Stomach (tissue), 9 donors: Measurements from ENCODE around the gene MLXIP. TPM values are rescaled to one million over a fixed set of nuclear protein-coding genes. Genes with fewer than 3 reads are reported as not detected.

Experiments
- DNase-seq, 2 donors: peaks; one replicate each; pipeline versions ENCODE4 v3.0.0 to v3.0.0-alpha.2; 2013 to 2019
- H3K27ac ChIP-seq, 5 donors: fragments of 200-600 bp in 4 of 5; sonication (generic) in 4 of 5; one replicate each; pipeline ENCODE4 v1.5.1; 2013 to 2019; ENCODE audit warnings: mild to moderate bottlenecking in 1 of 5, moderate library complexity in 1 of 5
- H3K27me3 ChIP-seq, 3 donors: fragments of 200-600 bp; sonication (generic); one replicate each; pipeline ENCODE4 v1.5.1; 2017 to 2019; ENCODE audit warnings: mixed run types in 1 of 3
- H3K36me3 ChIP-seq, 4 donors: fragments of 200-600 bp; sonication (generic); 1 replicate in 3 of 4; 2 replicates in 1 of 4; pipeline ENCODE4 v1.5.1; 2016 to 2019
- H3K4me1 ChIP-seq, 4 donors: fragments of 200-600 bp; sonication (generic); one replicate each; pipeline ENCODE4 v1.5.1; 2016 to 2019
- H3K4me3 ChIP-seq, 4 donors: fragments of 200-600 bp; sonication (generic) in 3 of 4; one replicate each; pipeline ENCODE4 v1.5.1; 2016 to 2019; ENCODE audit warnings: mild to moderate bottlenecking in 1 of 4
- H3K9me3 ChIP-seq, 4 donors: fragments of 200-600 bp; sonication (generic); one replicate each; pipeline ENCODE4 v1.5.1; 2016 to 2019
- EP300 ChIP-seq: sonication (generic); formaldehyde crosslinking; IDR thresholded peaks from one replicate; pipeline ENCODE4 v1.6.1; 2017; ENCODE audit warnings: antibody characterized with exemption
- POLR2A ChIP-seq, 4 donors: fragments of 450-650 bp; IDR thresholded peaks; one replicate each; pipeline ENCODE4 v1.6.1; 2016; ENCODE audit warnings: antibody characterized with exemption in 4 of 4, control low read depth in 2 of 4, mild to moderate bottlenecking in 1 of 4, moderate library complexity in 1 of 4
- POLR2AphosphoS5 ChIP-seq, 3 donors: sonication (generic); formaldehyde crosslinking; IDR thresholded peaks; one replicate each; pipeline ENCODE4 v1.6.1; 2016; ENCODE audit warnings: antibody characterized with exemption in 3 of 3
- WGBS, 5 donors: extraction: QIAGEN DNeasy Blood & Tissue Kit in 3 of 5; methylation state at CpG; one replicate each; pipeline versions ENCODE4 v1.1.5 to v1.1.7; 2013 to 2018; 5-methylcytosine and 5-hydroxymethylcytosine counted together
- intact Hi-C: fragments of 100-400 bp; cut with DNase I; formaldehyde crosslinking; loops from one replicate; pipeline ENCODE4 v1.15.1; 2023; ENCODE audit warnings: low total_unique reads
- polyA plus RNA-seq, 3 donors: library from polyadenylated mRNA; stranded (reverse); fragments of 200-250 nt; gene quantifications; one replicate each; pipeline ENCODE4 v1.2.3, GENCODE V29; 2013
- total RNA-seq, 5 donors: library from RNA; depleted of rRNA; stranded (reverse); fragments of >200 nt; gene quantifications; one replicate each; pipeline versions ENCODE4 v1.1.0 to v1.2.3, GENCODE V29; 2014 to 2016
- TF ChIP-seq, protein P1 (sequence below), 7 experiments: fragments of 450-650 bp in 4 of 7; fragments of 200-600 bp in 3 of 7; sonication (generic) in 3 of 7; IDR thresholded peaks; one replicate each; pipeline ENCODE4 v1.5.1; 2016 to 2019; ENCODE audit warnings: antibody characterized with exemption in 7 of 7, control low read depth in 2 of 7, mild to moderate bottlenecking in 1 of 7
- donor health status: healthy with polysubstance abuse.
- donor health status: Bipolar disorder and iron deficiency.
- donor health status: healthy.

MLXIP gene
- total and polyA plus RNA-seq, 8 donors, result 12.3 to 140 (median 34.8) TPM

DNA sequence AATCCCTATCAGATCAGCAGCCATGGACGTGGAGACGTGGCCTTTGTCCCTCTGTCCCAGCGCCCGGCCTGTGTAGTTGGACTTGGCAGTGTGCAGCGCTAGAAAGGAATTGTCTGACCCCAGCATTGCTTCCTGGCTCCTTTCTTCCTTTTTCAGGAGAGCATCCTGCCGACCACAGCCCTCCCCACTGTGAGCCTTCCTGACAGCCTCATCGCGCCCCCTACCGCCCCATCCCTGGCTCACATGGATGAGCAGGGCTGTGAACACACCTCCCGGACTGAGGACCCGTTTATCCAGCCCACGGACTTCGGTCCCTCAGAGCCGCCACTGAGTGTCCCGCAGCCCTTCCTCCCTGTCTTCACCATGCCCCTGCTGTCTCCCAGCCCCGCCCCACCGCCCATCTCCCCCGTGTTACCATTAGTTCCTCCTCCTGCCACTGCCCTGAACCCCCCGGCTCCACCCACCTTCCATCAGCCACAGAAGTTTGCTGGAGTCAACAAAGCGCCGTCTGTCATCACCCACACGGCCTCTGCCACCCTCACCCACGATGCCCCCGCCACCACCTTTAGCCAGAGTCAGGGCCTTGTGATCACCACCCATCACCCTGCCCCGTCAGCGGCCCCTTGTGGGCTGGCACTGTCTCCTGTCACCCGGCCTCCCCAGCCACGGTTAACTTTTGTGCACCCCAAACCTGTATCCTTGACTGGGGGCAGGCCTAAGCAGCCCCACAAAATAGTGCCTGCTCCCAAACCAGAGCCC is 54.8 kb downstream of the MLXIP start:
- DNase-seq, result no peak
- intact Hi-C loops, result no loop called here

DNA sequence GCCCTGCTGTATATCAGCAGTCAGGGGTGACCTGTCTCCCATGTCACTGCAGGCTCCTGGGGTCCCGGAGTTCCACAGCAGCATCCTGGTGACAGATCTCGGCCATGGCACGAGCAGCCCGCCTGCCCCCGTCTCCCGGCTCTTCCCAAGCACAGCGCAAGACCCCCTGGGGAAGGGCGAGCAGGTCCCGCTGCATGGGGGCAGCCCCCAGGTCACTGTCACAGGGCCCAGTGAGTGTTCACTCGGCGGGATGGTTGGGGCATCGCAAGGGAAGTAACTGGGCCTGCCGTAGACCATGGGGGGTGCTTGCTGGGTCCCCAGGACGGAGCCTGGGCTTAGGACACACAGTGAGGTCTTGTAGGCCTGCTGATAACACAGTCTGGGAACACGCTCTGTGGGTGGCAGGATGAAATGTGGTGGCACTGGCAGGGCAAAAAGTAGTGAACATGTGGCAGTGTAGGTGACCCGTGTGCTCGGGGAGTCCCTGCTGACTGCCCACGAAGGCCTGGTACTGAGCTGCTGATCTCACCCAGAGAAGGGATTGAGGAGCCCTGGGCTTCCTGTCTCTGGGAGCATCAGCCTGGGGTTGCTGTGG is 57.0 kb downstream of the MLXIP start:
- 96 to 98% (median 97%) methylated on average over 9 to 18 of the region's 18 CpGs for WGBS, 5 donors
- TF ChIP-seq, protein P1, sequence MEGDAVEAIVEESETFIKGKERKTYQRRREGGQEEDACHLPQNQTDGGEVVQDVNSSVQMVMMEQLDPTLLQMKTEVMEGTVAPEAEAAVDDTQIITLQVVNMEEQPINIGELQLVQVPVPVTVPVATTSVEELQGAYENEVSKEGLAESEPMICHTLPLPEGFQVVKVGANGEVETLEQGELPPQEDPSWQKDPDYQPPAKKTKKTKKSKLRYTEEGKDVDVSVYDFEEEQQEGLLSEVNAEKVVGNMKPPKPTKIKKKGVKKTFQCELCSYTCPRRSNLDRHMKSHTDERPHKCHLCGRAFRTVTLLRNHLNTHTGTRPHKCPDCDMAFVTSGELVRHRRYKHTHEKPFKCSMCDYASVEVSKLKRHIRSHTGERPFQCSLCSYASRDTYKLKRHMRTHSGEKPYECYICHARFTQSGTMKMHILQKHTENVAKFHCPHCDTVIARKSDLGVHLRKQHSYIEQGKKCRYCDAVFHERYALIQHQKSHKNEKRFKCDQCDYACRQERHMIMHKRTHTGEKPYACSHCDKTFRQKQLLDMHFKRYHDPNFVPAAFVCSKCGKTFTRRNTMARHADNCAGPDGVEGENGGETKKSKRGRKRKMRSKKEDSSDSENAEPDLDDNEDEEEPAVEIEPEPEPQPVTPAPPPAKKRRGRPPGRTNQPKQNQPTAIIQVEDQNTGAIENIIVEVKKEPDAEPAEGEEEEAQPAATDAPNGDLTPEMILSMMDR (IDR thresholded peaks at IDR 0.05), result no peak
- TF ChIP-seq POLR2A (IDR thresholded peaks at IDR 0.05), result no peak
- TF ChIP-seq EP300, result no peak
- no peak for TF ChIP-seq POLR2AphosphoS5 (IDR thresholded peaks at IDR 0.05)
- Histone ChIP-seq H3K27me3 (no peaks in the 10 kb centered on the region), H3K27ac (peak overlapping the region in 1 of 5 donors; percentile 4), H3K4me1 (no peaks in the 10 kb centered on the region), H3K9me3 (no peaks in the 10 kb centered on the region), H3K4me3 (no peak overlapping the region), H3K36me3 (peaks cover 66 to 100% (median 98%) of the 10 kb centered on the region in 4 donors)
- no peak for DNase-seq
- intact Hi-C loops, result no loop called here

More for the DNA sequence above, 54.8 kb downstream of the MLXIP start:
- Histone ChIP-seq H3K36me3 (peaks cover 69 to 100% (median 99%) of the 10 kb centered on the region in 4 donors), H3K27ac (no peak overlapping the region), H3K4me3 (no peak overlapping the region), H3K27me3 (no peaks in the 10 kb centered on the region), H3K9me3 (no peaks in the 10 kb centered on the region), H3K4me1 (no peaks in the 10 kb centered on the region)
- TF ChIP-seq POLR2A (IDR thresholded peaks at IDR 0.05), result no peak
- no peak for TF ChIP-seq EP300
- TF ChIP-seq, protein P1 (IDR thresholded peaks at IDR 0.05), result no peak
- no peak for TF ChIP-seq POLR2AphosphoS5 (IDR thresholded peaks at IDR 0.05)
- 76 to 82% (median 78%) methylated on average over 27 to 28 of the region's 28 CpGs for WGBS, 5 donors

DNA sequence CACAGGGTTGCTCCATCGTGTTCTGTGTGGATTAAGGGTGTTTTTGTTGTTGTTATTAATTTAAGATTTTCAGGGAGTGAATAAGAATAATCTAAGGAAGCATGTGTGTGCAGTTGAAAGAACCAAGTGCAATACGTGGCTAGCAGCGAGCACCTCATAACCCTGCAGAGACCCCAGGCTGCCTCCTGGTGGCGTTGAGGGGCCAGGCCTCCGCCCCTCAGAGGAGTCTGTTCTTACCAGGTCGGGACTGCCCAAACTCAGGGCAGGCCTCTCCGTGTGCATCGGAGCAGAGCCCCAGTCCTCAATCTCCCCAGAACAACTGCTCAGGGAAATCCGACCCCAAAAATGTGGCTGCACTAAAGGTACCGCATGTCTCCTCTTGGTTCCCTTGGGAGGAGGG is 58.7 kb downstream of the MLXIP start:
- intact Hi-C loops, result no loop called here
- no peak overlapping the region for H3K4me3 ChIP-seq
- no peak for DNase-seq
- H3K27ac ChIP-seq, result no peak overlapping the region
- no peaks in the 10 kb centered on the region for H3K27me3 ChIP-seq
- H3K9me3 ChIP-seq, result no peaks in the 10 kb centered on the region
- peaks cover 78 to 100% (median 98%) of the 10 kb centered on the region in 4 donors for H3K36me3 ChIP-seq
- WGBS, 5 donors, result 78 to 88% (median 82%) methylated on average over 9 to 10 of the region's 10 CpGs
- H3K4me1 ChIP-seq, result no peaks in the 10 kb centered on the region
- TF ChIP-seq POLR2A (IDR thresholded peaks at IDR 0.05) (no peak), POLR2AphosphoS5 (IDR thresholded peaks at IDR 0.05) (no peak), EP300 (no peak)

DNA sequence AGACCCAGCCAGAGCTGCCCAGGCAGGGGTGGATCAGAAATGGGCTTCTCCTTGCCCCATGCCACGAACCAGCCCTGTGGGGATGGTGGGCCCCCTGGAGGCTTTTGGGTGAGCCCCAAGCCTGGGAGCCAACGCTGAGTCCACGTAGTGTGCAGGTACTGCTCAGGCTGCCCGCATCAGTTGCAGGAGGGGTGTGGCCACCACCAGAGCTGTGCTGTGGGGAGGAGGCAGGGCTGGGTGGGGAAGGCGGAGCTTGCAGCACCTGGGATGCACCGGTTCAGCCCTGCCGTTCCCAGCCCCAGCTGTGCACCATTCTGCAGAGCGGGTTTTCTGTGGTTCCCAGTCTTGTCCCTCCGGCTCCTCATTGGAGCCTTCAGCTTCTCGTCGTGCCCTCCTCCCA is 59.1 kb downstream of the MLXIP start:
- Histone ChIP-seq H3K4me3 (no peak overlapping the region), H3K36me3 (peaks cover 78 to 100% (median 98%) of the 10 kb centered on the region in 4 donors), H3K4me1 (no peaks in the 10 kb centered on the region), H3K27ac (no peak overlapping the region), H3K9me3 (no peaks in the 10 kb centered on the region), H3K27me3 (no peaks in the 10 kb centered on the region)
- 48 to 74% (median 61%) methylated on average over 8 to 11 of the region's 11 CpGs for WGBS, 5 donors
- intact Hi-C loops, result no loop called here
- TF ChIP-seq, protein P1 (IDR thresholded peaks at IDR 0.05), result no peak
- TF ChIP-seq POLR2A (IDR thresholded peaks at IDR 0.05), result no peak
- TF ChIP-seq POLR2AphosphoS5 (IDR thresholded peaks at IDR 0.05), result no peak
- no peak for TF ChIP-seq EP300
- peak in 1 of 2 donors; percentile 79 for DNase-seq
